Measurements from ENCODE around the gene DCTPP1.

DNA sequence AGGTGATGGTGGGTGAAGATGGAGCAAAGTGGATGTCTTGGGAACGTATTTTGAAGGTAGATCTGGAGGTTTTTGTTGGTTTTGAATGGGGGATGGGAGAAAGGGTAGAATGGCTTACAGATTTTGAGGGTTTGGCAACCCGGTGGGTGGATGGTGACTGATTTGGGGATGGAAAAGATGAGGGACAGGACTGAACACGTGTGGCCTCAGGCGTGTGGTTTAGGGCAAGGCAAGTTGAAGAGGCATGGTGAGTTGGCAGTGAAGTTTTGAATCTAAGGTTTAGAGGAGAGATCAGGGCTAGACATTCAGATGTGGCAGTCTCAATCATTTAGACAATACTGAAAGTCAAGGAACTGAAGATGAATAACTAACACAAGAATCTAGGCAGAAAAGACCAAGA, 5.0 kb upstream of the DCTPP1 start:
- TF ChIP-seq, protein P1, sequence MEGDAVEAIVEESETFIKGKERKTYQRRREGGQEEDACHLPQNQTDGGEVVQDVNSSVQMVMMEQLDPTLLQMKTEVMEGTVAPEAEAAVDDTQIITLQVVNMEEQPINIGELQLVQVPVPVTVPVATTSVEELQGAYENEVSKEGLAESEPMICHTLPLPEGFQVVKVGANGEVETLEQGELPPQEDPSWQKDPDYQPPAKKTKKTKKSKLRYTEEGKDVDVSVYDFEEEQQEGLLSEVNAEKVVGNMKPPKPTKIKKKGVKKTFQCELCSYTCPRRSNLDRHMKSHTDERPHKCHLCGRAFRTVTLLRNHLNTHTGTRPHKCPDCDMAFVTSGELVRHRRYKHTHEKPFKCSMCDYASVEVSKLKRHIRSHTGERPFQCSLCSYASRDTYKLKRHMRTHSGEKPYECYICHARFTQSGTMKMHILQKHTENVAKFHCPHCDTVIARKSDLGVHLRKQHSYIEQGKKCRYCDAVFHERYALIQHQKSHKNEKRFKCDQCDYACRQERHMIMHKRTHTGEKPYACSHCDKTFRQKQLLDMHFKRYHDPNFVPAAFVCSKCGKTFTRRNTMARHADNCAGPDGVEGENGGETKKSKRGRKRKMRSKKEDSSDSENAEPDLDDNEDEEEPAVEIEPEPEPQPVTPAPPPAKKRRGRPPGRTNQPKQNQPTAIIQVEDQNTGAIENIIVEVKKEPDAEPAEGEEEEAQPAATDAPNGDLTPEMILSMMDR (IDR thresholded peaks at IDR 0.05): no peak
- TF ChIP-seq POLR2A (IDR thresholded peaks at IDR 0.05): no peak
